ENCODE measurements around the gene CHRNA4.

The CHRNA4 gene

GRCh38 chr20:63316502-63316921 is 44.6 kb downstream of the CHRNA4 start:
- H3K9ac ChIP-seq (ENCODE audit: low read length) = no peak overlapping the region
- no peaks in the 10 kb centered on the region for H3K9me3 ChIP-seq (ENCODE audit: low read length)
- H3K4me3 ChIP-seq (ENCODE audit: low read depth in 1 of 2, low read length in 2 of 2) = no peak overlapping the region
- peaks cover 0 to 15% of the 10 kb centered on the region in 2 donors for H3K27me3 ChIP-seq (ENCODE audit: control insufficient read depth in 1 of 2, insufficient read depth in 2 of 2, low read length in 2 of 2)
- H3K27ac ChIP-seq (ENCODE audit: low read depth, low read length) = no peak overlapping the region
- no peaks in the 10 kb centered on the region for H3K36me3 ChIP-seq (ENCODE audit: insufficient read depth, low read length)
- H3K4me1 ChIP-seq (ENCODE audit: insufficient read depth, low read length) = no peaks in the 10 kb centered on the region

DNA sequence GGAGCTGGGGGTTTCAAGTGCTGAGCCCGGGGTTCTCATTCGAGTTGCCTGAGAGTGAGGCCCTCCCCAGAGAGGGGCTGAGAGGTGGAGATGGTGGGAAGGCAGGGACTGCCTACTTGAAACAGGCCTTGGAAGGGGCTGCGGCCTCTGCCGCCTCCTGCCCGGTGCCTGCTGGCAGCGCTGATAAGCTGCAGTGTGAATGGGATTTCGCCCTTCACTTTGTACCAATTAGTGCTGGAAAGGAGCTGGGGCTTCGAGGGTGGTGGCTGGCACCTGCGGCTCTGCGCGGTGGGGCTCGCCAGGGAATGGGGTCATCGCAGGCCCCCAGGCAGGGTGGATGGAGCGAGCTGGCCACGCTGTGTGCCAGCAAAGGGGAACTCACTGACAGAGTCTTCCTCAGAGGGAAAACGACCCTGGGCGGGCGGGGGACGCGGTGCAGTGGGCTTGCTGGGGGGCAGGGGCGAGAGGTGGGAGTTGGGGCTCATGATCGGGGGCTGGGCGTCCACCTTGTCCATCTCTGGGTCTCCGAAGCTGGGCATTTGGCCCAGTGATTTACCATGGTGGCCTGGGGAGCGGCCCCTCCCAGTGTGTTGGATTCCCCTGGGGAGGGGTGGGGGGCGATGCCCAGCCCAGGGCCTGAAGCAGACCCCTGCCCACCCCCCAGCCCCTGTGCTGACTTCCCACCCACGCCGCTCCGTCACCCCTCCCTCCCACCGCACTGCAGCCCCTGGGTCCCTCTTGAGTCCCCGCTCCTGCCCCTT is 45.2 kb downstream of the CHRNA4 start:
- Histone ChIP-seq H3K4me1 (ENCODE audit: insufficient read depth, low read length) (no peaks in the 10 kb centered on the region), H3K27ac (ENCODE audit: low read depth, low read length) (no peak overlapping the region), H3K4me3 (ENCODE audit: low read depth in 1 of 2, low read length in 2 of 2) (no peak overlapping the region), H3K27me3 (ENCODE audit: control insufficient read depth in 1 of 2, insufficient read depth in 2 of 2, low read length in 2 of 2) (peaks cover 0 to 9% of the 10 kb centered on the region in 2 donors), H3K9me3 (ENCODE audit: low read length) (no peaks in the 10 kb centered on the region), H3K9ac (ENCODE audit: low read length) (no peak overlapping the region), H3K36me3 (ENCODE audit: insufficient read depth, low read length) (no peaks in the 10 kb centered on the region)

DNA sequence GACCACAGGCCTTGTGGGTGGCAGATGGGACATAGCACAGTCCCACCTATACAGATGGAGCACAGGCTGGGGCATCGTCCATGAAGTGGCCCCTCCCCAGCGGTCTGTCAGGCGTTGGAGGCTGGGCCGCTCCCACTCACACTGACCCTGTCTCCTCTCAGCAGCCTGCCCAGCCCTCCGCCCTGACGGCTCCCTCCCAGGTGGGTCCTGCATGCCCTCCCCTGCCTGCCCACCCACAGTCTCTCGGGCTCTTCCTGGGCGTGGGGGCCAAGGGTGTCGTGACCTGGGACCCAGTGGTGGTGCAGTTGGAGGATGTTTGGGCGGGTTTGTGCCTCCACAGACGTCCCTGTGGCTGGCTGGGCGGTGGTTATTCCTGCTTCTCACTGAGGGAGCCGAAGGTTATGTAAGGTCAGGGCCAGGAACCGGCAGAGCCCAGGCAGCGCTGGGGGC is 45.9 kb downstream of the CHRNA4 start:
- no peaks in the 10 kb centered on the region for H3K4me1 ChIP-seq (ENCODE audit: insufficient read depth, low read length)
- peaks cover 0 to 11% of the 10 kb centered on the region in 2 donors for H3K27me3 ChIP-seq (ENCODE audit: control insufficient read depth in 1 of 2, insufficient read depth in 2 of 2, low read length in 2 of 2)
- no peak overlapping the region for H3K4me3 ChIP-seq (ENCODE audit: low read depth in 1 of 2, low read length in 2 of 2)
- H3K27ac ChIP-seq (ENCODE audit: low read depth, low read length) = no peak overlapping the region
- H3K36me3 ChIP-seq (ENCODE audit: insufficient read depth, low read length) = no peaks in the 10 kb centered on the region
- H3K9me3 ChIP-seq (ENCODE audit: low read length) = no peaks in the 10 kb centered on the region
- no peak overlapping the region for H3K9ac ChIP-seq (ENCODE audit: low read length)

GRCh38 chr20:63314566-63315239 is 46.4 kb downstream of the CHRNA4 start:
- no peaks in the 10 kb centered on the region for H3K36me3 ChIP-seq (ENCODE audit: insufficient read depth, low read length)
- peaks cover 0 to 16% of the 10 kb centered on the region in 2 donors for H3K27me3 ChIP-seq (ENCODE audit: control insufficient read depth in 1 of 2, insufficient read depth in 2 of 2, low read length in 2 of 2)
- H3K27ac ChIP-seq (ENCODE audit: low read depth, low read length) = no peak overlapping the region
- no peaks in the 10 kb centered on the region for H3K4me1 ChIP-seq (ENCODE audit: insufficient read depth, low read length)
- H3K4me3 ChIP-seq (ENCODE audit: low read depth in 1 of 2, low read length in 2 of 2) = no peak overlapping the region
- H3K9ac ChIP-seq (ENCODE audit: low read length) = no peak overlapping the region
- H3K9me3 ChIP-seq (ENCODE audit: low read length) = no peaks in the 10 kb centered on the region

GRCh38 chr20:63314015-63314471 is 47.1 kb downstream of the CHRNA4 start:
- Histone ChIP-seq H3K9ac (ENCODE audit: low read length) (no peak overlapping the region), H3K27ac (ENCODE audit: low read depth, low read length) (no peak overlapping the region), H3K27me3 (ENCODE audit: control insufficient read depth in 1 of 2, insufficient read depth in 2 of 2, low read length in 2 of 2) (peaks cover 0 to 17% of the 10 kb centered on the region in 2 donors), H3K36me3 (ENCODE audit: insufficient read depth, low read length) (no peaks in the 10 kb centered on the region), H3K4me1 (ENCODE audit: insufficient read depth, low read length) (no peaks in the 10 kb centered on the region), H3K4me3 (ENCODE audit: low read depth in 1 of 2, low read length in 2 of 2) (no peak overlapping the region), H3K9me3 (ENCODE audit: low read length) (no peaks in the 10 kb centered on the region)

GRCh38 chr20:63313349-63314014 is 47.7 kb downstream of the CHRNA4 start:
- no peak overlapping the region for H3K4me3 ChIP-seq (ENCODE audit: low read depth in 1 of 2, low read length in 2 of 2)
- no peaks in the 10 kb centered on the region for H3K36me3 ChIP-seq (ENCODE audit: insufficient read depth, low read length)
- no peaks in the 10 kb centered on the region for H3K4me1 ChIP-seq (ENCODE audit: insufficient read depth, low read length)
- no peaks in the 10 kb centered on the region for H3K9me3 ChIP-seq (ENCODE audit: low read length)
- peaks cover 0 to 20% of the 10 kb centered on the region in 2 donors for H3K27me3 ChIP-seq (ENCODE audit: control insufficient read depth in 1 of 2, insufficient read depth in 2 of 2, low read length in 2 of 2)
- H3K9ac ChIP-seq (ENCODE audit: low read length) = no peak overlapping the region
- H3K27ac ChIP-seq (ENCODE audit: low read depth, low read length) = no peak overlapping the region

- Histone ChIP-seq H3K9ac (ENCODE audit: low read length) (no peak overlapping the region), H3K4me3 (ENCODE audit: low read depth in 1 of 2, low read length in 2 of 2) (no peak overlapping the region), H3K9me3 (ENCODE audit: low read length) (no peaks in the 10 kb centered on the region), H3K4me1 (ENCODE audit: insufficient read depth, low read length) (no peaks in the 10 kb centered on the region), H3K27me3 (ENCODE audit: control insufficient read depth in 1 of 2, insufficient read depth in 2 of 2, low read length in 2 of 2) (peaks cover 0 to 27% of the 10 kb centered on the region in 2 donors), H3K27ac (ENCODE audit: low read depth, low read length) (no peak overlapping the region), H3K36me3 (ENCODE audit: insufficient read depth, low read length) (no peaks in the 10 kb centered on the region)
Observed at GRCh38 chr20:63312690-63313348, 48.3 kb downstream of the CHRNA4 start.

DNA sequence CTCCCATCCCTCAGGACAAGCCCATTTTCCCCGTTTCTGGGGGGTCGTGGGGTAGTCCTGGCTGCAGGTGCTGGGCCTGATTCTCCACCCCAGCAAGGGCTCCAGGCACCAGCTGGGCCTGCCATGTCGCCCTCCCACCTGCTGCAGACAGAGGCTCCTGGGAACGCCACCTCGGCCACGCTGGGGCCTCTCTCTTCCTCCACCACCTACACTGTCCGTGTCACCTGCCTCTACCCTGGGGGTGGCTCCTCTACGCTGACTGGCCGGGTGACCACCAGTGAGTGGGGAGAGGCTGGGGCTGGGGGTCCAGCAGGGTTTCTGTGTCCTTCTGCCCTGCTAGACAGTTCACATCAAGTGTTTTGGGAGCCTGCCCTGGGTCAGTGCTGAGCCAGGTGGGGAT is 48.9 kb downstream of the CHRNA4 start:
- H3K4me3 ChIP-seq (ENCODE audit: low read depth in 1 of 2, low read length in 2 of 2) = no peak overlapping the region
- H3K36me3 ChIP-seq (ENCODE audit: insufficient read depth, low read length) = no peaks in the 10 kb centered on the region
- no peaks in the 10 kb centered on the region for H3K4me1 ChIP-seq (ENCODE audit: insufficient read depth, low read length)
- H3K27ac ChIP-seq (ENCODE audit: low read depth, low read length) = no peak overlapping the region
- no peak overlapping the region for H3K9ac ChIP-seq (ENCODE audit: low read length)
- H3K27me3 ChIP-seq (ENCODE audit: control insufficient read depth in 1 of 2, insufficient read depth in 2 of 2, low read length in 2 of 2) = peaks cover 0 to 32% of the 10 kb centered on the region in 2 donors
- H3K9me3 ChIP-seq (ENCODE audit: low read length) = no peaks in the 10 kb centered on the region

DNA sequence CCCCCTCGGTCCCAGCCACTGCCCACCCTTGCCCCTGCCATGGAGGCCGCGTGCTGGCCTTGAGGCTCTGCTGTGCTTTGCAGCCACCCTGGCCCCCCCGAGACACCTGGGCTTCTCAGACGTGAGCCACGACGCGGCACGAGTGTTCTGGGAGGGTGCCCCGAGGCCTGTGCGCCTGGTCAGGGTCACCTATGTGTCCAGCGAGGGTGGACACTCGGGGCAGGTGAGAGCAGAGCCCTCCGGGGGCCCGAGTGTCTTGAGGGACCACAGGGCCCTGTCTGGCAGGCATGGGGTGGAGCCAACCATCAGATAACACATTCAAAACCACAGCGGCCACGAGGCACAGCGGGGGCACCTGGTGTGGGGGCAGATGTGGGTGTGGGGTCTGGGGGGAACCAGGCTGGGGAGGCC is 49.3 kb downstream of the CHRNA4 start:
- Histone ChIP-seq H3K4me3 (ENCODE audit: low read depth in 1 of 2, low read length in 2 of 2) (no peak overlapping the region), H3K36me3 (ENCODE audit: insufficient read depth, low read length) (no peaks in the 10 kb centered on the region), H3K9me3 (ENCODE audit: low read length) (no peaks in the 10 kb centered on the region), H3K27ac (ENCODE audit: low read depth, low read length) (no peak overlapping the region), H3K9ac (ENCODE audit: low read length) (no peak overlapping the region), H3K4me1 (ENCODE audit: insufficient read depth, low read length) (no peaks in the 10 kb centered on the region), H3K27me3 (ENCODE audit: control insufficient read depth in 1 of 2, insufficient read depth in 2 of 2, low read length in 2 of 2) (peaks cover 0 to 36% of the 10 kb centered on the region in 2 donors)

DNA sequence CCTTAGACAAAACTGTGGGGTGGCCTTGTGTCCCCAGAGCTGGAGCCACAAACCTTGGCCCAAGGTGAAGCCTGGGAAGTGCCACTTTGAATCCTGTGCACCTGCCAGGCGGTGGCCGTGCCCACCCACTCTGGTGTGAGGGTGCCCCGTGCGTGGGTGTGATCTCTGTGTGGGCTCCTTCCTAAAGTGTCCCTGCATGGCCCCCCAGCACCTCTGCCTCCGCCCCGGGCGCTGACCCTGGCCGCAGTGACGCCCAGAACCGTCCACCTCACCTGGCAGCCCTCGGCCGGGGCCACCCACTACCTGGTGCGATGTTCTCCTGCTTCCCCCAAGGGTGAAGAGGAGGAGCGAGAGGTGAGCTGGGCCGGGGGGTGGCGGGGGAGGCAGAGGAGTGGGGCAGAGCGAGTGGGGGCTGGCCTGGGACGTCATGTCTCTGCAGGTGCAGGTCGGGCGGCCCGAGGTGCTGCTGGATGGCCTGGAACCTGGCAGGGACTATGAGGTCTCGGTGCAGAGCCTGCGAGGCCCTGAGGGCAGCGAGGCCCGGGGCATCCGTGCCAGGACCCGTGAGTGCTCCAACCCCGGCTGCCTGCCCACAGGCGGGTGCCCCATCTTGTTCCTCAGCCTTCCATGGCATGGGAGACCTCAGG is 49.8 kb downstream of the CHRNA4 start:
- H3K36me3 ChIP-seq (ENCODE audit: insufficient read depth, low read length) = no peaks in the 10 kb centered on the region
- H3K4me3 ChIP-seq (ENCODE audit: low read depth in 1 of 2, low read length in 2 of 2) = no peak overlapping the region
- H3K9me3 ChIP-seq (ENCODE audit: low read length) = no peaks in the 10 kb centered on the region
- H3K4me1 ChIP-seq (ENCODE audit: insufficient read depth, low read length) = no peaks in the 10 kb centered on the region
- H3K27me3 ChIP-seq (ENCODE audit: control insufficient read depth in 1 of 2, insufficient read depth in 2 of 2, low read length in 2 of 2) = peaks cover 0 to 42% of the 10 kb centered on the region in 2 donors
- H3K9ac ChIP-seq (ENCODE audit: low read length) = no peak overlapping the region
- no peak overlapping the region for H3K27ac ChIP-seq (ENCODE audit: low read depth, low read length)
